Measurements from ENCODE around the gene NRXN3.

DNA sequence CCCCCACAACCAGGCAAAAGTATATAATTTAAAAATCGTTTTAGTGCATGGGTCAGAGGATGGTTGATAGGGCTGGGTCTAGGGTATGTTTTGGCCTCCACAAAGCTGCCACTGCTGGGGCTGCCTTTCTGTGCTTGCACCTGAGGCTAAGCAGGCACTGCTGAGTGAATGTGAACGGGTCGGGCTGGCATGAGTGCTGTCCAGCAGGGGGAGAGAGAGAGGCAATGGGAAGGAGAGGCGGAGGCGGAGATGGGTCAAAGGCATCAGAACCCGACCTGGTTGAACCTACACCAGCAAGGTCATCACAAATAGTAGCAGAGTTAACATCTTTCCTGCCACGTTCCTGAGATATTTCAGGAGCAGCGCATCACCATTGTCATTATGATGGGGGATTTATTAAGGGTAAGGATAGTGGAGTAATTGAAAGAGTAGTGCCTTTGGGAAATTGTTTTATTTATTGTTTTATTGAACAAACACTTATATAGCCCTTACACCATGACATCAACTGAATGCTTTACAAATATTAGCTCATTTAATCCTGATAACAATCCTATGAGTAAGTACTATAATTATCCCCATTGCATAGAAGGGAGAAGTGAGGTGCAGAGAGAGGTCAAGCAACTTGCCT lies 5.8 kb upstream of the NRXN3 start:
- TF ChIP-seq, protein P1, sequence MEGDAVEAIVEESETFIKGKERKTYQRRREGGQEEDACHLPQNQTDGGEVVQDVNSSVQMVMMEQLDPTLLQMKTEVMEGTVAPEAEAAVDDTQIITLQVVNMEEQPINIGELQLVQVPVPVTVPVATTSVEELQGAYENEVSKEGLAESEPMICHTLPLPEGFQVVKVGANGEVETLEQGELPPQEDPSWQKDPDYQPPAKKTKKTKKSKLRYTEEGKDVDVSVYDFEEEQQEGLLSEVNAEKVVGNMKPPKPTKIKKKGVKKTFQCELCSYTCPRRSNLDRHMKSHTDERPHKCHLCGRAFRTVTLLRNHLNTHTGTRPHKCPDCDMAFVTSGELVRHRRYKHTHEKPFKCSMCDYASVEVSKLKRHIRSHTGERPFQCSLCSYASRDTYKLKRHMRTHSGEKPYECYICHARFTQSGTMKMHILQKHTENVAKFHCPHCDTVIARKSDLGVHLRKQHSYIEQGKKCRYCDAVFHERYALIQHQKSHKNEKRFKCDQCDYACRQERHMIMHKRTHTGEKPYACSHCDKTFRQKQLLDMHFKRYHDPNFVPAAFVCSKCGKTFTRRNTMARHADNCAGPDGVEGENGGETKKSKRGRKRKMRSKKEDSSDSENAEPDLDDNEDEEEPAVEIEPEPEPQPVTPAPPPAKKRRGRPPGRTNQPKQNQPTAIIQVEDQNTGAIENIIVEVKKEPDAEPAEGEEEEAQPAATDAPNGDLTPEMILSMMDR (IDR thresholded peaks at IDR 0.05; ENCODE audit: insufficient read depth, low read length, poor library complexity, severe bottlenecking): peak; percentile 55
- TF ChIP-seq EZH2phosphoT487 (conservative IDR thresholded peaks at IDR 0.05; ENCODE audit: low read length): no peak
